Measurements from ENCODE around the gene ITPR1.

ITPR1 gene

GRCh38 chr3:4655145-4656045, 162.2 kb downstream of the ITPR1 start:
- DNase-seq = no peak

GRCh38 chr3:4656059-4656458, 162.9 kb downstream of the ITPR1 start:
- peak in 1 of 2 experiments; percentile 7 for DNase-seq

- no peak for DNase-seq
Measured at GRCh38 chr3:4656626-4657328, 163.6 kb downstream of the ITPR1 start.

- DNase-seq = no peak
Measured at GRCh38 chr3:4660936-4661335, 167.8 kb downstream of the ITPR1 start.

- no peak for DNase-seq
Measured at GRCh38 chr3:4664412-4664811, 171.3 kb downstream of the ITPR1 start.

- DNase-seq = no peak
Measured at GRCh38 chr3:4665197-4665596, 172.0 kb downstream of the ITPR1 start.

- DNase-seq = no peak
Measured at GRCh38 chr3:4666071-4666470, 172.9 kb downstream of the ITPR1 start.

- DNase-seq = no peak
Measured at GRCh38 chr3:4670352-4670751, 177.2 kb downstream of the ITPR1 start.

- DNase-seq = no peak
Measured at GRCh38 chr3:4672725-4673275, 179.7 kb downstream of the ITPR1 start.

GRCh38 chr3:4674216-4674615, 181.1 kb downstream of the ITPR1 start:
- DNase-seq = no peak

GRCh38 chr3:4675704-4676103, 182.6 kb downstream of the ITPR1 start:
- DNase-seq = no peak

GRCh38 chr3:4678320-4678719, 185.2 kb downstream of the ITPR1 start:
- no peak for DNase-seq

GRCh38 chr3:4680227-4680691, 187.1 kb downstream of the ITPR1 start:
- no peak for DNase-seq

- no peak for DNase-seq
Measured at GRCh38 chr3:4680871-4681300, 187.7 kb downstream of the ITPR1 start.

GRCh38 chr3:4681301-4681700, 188.2 kb downstream of the ITPR1 start:
- no peak for DNase-seq

GRCh38 chr3:4684117-4684516, 191.0 kb downstream of the ITPR1 start:
- DNase-seq = no peak

GRCh38 chr3:4684976-4685375, 191.8 kb downstream of the ITPR1 start:
- DNase-seq = no peak

- DNase-seq = no peak
Measured at GRCh38 chr3:4685673-4686345, 192.7 kb downstream of the ITPR1 start.

GRCh38 chr3:4686619-4687018, 193.5 kb downstream of the ITPR1 start:
- no peak for DNase-seq

GRCh38 chr3:4687167-4687566, 194.0 kb downstream of the ITPR1 start:
- no peak for DNase-seq

- DNase-seq = no peak
Measured at GRCh38 chr3:4687596-4687995, 194.4 kb downstream of the ITPR1 start.

- DNase-seq = no peak
Measured at GRCh38 chr3:4688411-4688810, 195.3 kb downstream of the ITPR1 start.

GRCh38 chr3:4689021-4689420, 195.9 kb downstream of the ITPR1 start:
- DNase-seq = no peak
